ENCODE measurements around the gene FREM2.

FREM2 gene

GRCh38 chr13:38759390-38759789, 72.5 kb downstream of the FREM2 start:
- TF ChIP-seq ZBTB7A (IDR thresholded peaks at IDR 0.05; ENCODE audit: low read depth) = no peak
- TF ChIP-seq EP300 (IDR thresholded peaks at IDR 0.05; ENCODE audit: borderline replicate concordance) = no peak
- no peak for TF ChIP-seq CREB1 (IDR thresholded peaks at IDR 0.05; ENCODE audit: low read depth)
- no peak for TF ChIP-seq YY1 (IDR thresholded peaks at IDR 0.05; ENCODE audit: low read depth)
- no peak for TF ChIP-seq EGR1 (IDR thresholded peaks at IDR 0.05)

GRCh38 chr13:38763446-38764381, 76.8 kb downstream of the FREM2 start:
- no peak for TF ChIP-seq REST (IDR thresholded peaks at IDR 0.05; ENCODE audit: low read depth)
- TF ChIP-seq RAD21 (IDR thresholded peaks at IDR 0.05; ENCODE audit: low read depth) = peak; percentile 78

GRCh38 chr13:38766799-38767198, 79.9 kb downstream of the FREM2 start:
- TF ChIP-seq USF1 (IDR thresholded peaks at IDR 0.05) (no peak), EP300 (IDR thresholded peaks at IDR 0.05; ENCODE audit: borderline replicate concordance) (no peak), TEAD4 (IDR thresholded peaks at IDR 0.05) (no peak)

GRCh38 chr13:38767506-38768265, 80.8 kb downstream of the FREM2 start:
- no peak for TF ChIP-seq EP300 (IDR thresholded peaks at IDR 0.05; ENCODE audit: borderline replicate concordance)
- no peak for TF ChIP-seq RAD21 (IDR thresholded peaks at IDR 0.05; ENCODE audit: low read depth)
- no peak for TF ChIP-seq REST (IDR thresholded peaks at IDR 0.05; ENCODE audit: low read depth)
- TF ChIP-seq TCF12 (IDR thresholded peaks at IDR 0.05; ENCODE audit: low read depth) = no peak
- TF ChIP-seq YY1 (IDR thresholded peaks at IDR 0.05; ENCODE audit: low read depth) = no peak
- TF ChIP-seq EGR1 (IDR thresholded peaks at IDR 0.05) = no peak
- TF ChIP-seq FOXM1 (IDR thresholded peaks at IDR 0.05; ENCODE audit: borderline replicate concordance, low read depth) = no peak
- TF ChIP-seq TEAD4 (IDR thresholded peaks at IDR 0.05) = no peak
- TF ChIP-seq CEBPB (IDR thresholded peaks at IDR 0.05) = no peak
- no peak for TF ChIP-seq ZBTB7A (IDR thresholded peaks at IDR 0.05; ENCODE audit: low read depth)
- no peak for TF ChIP-seq NFIC (IDR thresholded peaks at IDR 0.05)
- TF ChIP-seq MAX (IDR thresholded peaks at IDR 0.05) = no peak
- no peak for TF ChIP-seq CREB1 (IDR thresholded peaks at IDR 0.05; ENCODE audit: low read depth)

- TF ChIP-seq RAD21 (IDR thresholded peaks at IDR 0.05; ENCODE audit: low read depth) (no peak), ZBTB7A (IDR thresholded peaks at IDR 0.05; ENCODE audit: low read depth) (no peak), REST (IDR thresholded peaks at IDR 0.05; ENCODE audit: low read depth) (no peak), TEAD4 (IDR thresholded peaks at IDR 0.05) (no peak), CEBPB (IDR thresholded peaks at IDR 0.05) (no peak), TCF12 (IDR thresholded peaks at IDR 0.05; ENCODE audit: low read depth) (no peak), EP300 (IDR thresholded peaks at IDR 0.05; ENCODE audit: borderline replicate concordance) (no peak), USF1 (IDR thresholded peaks at IDR 0.05) (no peak), CREB1 (IDR thresholded peaks at IDR 0.05; ENCODE audit: low read depth) (no peak)
Measured at GRCh38 chr13:38769526-38769925, 82.6 kb downstream of the FREM2 start.

All from Ishikawa (cell line).